HG02763 (cell line): ENCODE results near the gene UHMK1.

Experiments
- ATAC-seq: cut with Tn5 transposase; IDR thresholded peaks from one replicate; pipeline ENCODE4 v1.9.1; 2021; ENCODE audit warnings: mild to moderate bottlenecking, moderate library complexity; ENCODE audit not compliant: unreplicated experiment

The UHMK1 gene

DNA sequence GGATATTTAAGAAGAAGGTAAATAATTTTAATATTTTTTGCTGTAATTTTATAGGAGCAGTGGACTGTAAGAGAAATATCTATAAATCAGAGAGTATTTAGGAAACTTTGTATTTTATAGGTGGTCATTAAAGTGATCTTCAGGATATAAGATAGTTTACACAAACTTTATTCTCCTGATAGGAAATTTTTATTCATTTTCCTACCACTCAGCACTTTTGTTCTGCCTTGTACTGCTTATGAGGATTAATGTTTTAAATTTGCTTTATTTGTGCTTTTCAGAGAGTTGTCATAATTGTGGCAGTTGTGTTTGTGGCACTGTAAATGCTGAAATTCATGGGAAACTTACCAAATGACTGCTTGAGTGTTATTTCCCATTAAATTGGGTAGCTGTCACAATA is 29.7 kb downstream of the UHMK1 start:
- no peak for ATAC-seq

DNA sequence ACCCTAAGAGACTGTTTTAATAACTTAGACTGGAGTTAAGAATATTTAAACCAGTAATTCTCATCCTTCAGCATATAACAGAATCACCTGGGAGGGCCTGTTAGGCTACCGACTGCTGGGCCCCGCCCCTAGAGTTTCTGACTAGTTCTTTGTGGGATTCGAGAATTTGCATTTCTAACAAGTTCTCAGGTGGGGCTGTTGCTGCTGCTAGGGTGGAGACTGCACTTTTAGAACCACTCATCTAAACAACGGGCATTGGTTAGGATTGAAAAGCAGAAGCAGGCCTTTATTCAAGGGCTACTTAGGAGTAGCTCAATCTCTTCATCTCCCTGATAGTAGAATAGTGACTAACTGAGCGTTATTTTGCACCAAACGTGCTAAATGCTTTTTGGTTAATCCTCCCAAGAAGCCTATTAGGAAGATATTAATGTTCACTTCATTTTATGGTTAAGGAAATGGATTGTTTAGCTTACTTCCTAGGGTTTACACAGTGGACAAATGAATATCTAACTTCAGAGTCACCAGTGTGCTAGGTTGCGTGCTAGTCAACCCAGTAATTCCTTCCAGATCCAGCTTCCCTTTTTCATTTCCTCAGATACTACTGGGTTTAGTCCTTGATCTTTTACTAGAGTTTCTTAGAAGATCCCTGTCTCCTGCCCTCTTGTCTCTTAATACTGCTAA is 32.8 kb downstream of the UHMK1 start:
- ATAC-seq: peak; percentile 93

DNA sequence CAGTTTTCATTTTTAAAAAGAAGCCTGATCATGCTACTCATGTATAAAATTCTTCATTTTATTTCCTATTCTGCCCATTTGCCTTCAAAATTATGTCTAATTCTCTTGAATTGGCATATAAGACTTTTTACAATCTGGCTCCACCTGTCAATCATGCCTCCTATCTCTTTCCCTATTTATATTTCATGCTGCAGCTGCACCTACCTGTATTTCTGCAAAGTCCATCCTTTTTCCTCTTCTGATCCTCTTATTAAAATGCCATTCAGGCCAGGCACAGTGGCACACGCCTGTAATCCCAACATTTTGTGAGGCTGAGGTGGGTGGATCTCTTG is 33.3 kb downstream of the UHMK1 start:
- no peak for ATAC-seq

DNA sequence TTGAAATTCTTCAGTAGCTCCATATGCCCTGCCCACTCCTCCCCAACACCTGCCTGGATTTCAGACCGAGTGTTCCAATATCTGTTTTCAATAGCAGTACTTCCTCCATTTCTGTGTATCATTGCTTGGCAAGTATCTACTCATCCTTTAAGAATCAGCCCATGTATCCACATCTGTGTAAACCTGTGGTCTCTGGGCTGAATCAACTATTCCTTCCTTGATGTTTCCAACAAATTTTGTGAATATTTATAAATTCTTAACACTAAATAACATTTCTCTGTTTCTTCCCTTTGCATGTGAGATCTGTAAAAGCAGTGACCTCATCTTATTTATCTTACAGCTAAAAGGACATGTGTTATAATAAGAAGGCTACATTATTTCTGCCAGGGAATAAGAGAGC is 37.9 kb downstream of the UHMK1 start:
- no peak for ATAC-seq

DNA sequence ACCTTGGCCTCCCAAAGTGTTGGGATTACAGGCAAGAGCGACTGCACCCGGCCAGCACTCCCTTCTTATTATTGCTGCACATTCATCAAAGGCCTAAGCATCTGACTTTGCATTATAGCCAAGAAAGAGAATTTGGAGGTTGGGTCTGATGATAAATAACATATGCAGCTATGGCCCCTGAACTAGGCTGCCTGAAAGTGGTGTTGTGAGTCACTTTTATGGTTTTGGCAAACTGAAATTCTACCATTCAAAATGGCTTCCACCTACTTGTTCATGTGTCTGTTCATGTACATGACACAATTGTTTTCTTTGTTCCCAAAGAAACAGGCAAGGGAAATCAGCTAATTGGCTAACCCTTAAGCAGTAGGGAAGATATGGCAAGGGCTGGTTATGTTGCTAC is 38.9 kb downstream of the UHMK1 start:
- ATAC-seq: no peak

DNA sequence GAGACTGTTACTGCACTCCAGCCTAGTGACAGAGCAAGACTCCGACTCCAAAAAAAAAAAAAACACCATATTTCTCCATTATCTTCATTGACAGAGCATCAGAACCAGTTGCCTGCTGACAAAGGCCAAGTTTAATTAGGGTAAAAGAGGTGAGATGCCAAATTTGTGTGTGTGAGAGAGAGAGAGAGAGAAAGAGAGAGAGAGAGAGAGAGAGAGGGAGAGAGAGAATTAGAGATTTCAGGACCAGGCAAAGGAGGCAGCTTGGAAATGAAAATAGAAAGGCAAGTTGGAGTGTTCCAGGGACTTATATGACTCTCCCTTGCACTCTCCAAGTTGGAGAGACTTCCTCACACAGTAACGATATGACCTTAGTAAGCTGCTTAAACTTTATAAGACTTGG is 39.6 kb downstream of the UHMK1 start:
- no peak for ATAC-seq

DNA sequence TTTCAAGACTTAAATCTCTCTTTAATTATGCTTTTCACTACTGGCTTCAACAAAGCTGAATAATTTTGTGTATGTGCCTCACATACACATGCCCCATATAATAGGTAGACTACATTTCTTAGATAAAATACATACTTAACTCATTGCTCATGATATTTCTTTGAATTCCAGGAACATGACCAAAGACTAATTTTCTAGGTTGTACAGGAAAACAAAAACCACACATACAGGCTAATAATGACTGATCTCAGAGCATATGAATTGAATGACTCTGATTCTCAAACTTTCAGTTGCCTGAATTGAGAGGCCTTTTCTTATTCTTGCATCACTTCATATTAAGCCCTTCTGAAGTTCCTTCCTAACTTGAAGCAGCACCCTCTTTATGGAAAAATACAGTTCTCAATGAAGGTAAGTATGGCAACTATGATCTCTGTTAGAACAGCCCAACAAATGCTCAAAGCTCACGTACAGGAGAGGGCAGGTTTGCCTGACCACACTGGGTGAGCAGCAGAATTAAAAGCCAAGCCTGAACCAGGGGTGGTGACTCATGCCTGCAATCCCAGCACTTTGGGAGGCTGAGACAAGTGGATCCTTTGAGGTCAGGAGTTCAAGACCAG is 41.3 kb downstream of the UHMK1 start:
- ATAC-seq: no peak

DNA sequence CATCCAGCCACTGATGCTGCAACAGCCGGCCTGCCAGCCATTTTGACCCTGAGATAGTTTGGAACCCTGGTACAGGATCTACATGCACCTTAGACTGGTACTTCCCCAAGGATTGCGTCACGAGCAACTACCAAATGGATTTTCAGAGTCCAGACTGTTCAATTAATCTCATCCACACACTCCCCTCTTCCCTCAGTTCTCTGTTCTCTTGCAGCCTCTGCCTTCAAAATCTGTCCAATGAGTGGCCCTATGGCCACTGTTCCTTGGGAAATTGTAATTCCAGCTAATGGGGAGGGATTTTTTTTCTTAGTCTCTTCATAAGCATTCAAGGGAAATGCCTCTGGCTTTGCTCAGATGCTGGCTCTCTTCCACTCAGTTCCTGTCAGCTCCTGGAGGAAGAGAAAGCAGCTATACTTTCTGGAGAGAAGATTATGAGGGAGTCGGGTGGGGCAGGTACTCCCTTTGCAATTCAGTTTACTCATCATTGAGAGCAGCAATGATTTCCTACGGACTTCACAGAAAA is 44.1 kb downstream of the UHMK1 start:
- ATAC-seq: no peak

DNA sequence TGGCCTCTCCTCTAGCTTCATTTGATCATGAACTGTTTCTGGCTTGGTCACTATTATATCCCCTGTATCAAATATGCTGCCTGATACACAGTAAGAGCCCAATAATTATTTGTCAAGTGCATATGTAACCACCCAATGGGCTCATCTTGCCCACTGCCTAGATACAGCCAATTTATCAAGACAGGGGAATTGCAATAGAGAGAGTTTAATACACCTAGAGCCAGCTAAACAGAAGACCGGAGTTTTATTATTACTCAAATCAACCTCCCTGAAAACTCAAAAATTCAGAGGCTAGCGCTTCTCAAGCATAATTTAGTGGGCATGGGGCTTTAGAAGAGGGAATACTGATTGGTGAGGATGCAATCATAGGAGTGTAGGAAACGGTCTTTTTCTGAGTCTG is 45.6 kb downstream of the UHMK1 start:
- no peak for ATAC-seq

DNA sequence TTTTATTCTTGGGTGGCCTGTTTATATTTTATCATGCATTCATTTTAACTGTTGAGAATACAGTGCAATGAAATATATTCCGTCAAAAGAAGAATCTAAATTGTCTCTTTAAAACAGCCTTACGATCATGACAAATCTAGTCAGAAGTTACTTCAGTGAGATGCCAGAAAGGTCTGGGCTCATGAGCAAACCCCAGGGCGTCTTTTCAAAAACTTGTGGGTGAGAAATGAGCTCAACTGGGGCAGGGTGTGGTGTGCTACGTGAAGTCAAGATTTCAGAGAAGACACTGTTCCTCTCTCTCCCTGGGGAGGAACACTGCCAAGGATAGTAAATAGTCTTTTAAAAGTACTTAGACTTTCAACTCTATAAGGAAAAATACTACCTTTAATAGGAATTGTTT is 50.6 kb downstream of the UHMK1 start:
- ATAC-seq: no peak

DNA sequence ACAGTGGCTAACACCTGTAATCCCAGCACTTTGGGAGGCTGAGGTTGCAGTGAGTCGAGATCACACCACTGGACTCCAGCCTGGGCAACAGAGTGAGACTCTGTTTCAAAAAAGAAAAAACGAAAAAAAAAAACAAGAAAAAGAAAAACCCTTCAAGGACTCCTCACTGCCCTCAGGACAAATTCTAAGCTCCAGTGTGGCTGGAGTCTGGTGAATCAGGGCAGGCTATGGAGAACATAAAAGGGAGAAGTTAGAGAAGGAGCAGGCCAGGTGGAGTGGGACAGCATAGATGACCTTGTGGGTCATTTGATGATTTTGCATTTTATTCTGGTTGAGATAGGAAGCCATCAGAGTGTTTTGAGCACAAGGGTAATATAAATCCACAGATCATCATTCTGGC is 51.4 kb downstream of the UHMK1 start:
- no peak for ATAC-seq

DNA sequence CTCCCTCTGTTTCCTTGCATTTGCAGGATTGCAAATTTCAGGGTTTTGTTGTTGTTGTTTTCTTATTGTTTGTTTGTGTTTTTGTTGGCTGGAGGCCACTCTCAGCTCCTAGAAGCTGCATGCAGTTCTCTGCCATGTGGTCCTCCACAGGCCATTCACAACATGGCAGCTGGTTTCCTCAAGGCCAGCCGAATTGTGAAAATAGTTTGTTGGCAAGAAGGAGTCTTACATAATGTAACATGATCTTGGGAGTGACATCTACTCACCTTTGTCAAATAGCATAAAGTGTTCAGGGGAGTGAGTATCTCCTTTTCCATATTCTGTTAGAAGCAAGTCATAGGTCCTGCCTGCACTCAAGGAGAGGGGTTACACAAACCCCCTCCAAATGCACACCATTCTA is 53.3 kb downstream of the UHMK1 start:
- ATAC-seq: no peak

DNA sequence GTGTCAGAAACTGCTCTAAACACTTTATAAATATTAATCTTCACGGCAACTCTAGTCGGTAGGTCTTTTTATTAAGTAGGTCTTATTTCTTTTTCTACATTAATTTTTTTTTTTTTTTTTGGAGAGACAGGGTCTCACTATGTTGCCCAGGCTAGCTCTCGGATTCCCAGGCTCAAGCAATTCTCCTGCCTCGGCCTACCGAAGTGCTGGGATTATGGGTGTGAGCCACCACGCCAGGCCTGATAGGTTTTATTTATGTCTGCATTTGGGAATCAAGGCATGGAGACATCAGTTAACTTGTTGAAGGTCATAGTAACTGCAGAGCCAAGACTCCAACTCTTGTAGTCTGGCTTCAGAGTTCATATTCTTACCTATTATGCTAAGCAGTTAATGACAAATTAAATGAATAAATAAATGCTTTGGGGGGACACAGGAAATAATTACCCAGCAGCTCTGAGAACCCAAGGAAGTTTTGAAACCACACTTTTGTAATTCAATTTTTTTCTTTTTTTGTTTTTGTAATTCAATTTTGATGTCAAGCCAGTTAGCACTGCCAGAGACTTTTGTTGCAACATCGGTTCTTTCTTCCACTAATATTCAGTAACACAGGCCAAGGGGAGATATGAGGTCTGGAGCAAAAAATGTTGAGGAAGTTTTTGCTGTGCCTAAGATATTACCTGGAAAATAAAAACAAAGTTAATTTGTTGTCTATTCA is 54.5 kb downstream of the UHMK1 start:
- ATAC-seq: no peak

DNA sequence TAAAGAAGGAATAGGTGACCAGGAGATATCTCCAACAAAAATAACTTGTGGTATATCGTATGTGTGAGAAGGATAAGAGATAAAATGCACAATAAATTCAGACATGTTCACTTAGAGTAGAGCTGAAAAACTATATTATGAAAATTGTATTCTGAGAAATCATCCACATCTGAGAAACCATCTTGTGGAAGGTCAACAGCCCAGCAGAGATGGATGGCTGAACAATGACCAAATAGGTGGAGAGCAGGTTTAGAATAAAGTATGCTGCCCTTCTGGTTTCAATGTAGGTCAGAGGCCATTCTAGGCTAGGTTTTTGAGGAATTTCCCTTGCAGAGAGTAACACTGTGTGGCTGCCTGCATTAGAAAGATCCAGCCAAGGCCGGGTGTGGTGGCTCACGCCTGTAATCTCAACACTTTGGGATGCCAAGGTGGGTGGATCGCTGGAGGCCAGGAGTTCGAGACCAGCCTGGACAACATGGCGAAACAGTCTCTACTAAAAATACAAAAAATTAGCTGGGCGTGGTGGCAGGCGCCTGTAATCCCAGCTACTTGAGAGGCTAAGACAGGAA is 55.1 kb downstream of the UHMK1 start:
- no peak for ATAC-seq

DNA sequence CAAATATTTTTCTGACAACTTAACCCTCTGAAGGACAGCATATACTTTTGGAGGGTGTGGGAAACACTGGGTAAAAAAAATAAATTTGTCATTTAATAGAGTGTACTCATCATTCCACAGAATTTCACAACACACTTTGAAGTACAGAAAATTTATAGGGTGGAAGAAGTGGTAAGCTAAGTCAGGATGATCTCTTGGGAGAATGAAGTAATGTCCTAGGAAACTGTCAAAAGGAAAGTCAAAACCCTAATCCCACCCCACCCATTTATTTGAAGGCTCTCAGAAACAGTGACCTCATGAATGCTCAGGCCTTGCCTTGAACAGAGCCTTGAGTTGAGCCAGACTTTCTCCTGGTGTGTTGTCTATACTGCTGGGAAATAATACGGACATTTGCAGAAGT is 56.6 kb downstream of the UHMK1 start:
- ATAC-seq: no peak

DNA sequence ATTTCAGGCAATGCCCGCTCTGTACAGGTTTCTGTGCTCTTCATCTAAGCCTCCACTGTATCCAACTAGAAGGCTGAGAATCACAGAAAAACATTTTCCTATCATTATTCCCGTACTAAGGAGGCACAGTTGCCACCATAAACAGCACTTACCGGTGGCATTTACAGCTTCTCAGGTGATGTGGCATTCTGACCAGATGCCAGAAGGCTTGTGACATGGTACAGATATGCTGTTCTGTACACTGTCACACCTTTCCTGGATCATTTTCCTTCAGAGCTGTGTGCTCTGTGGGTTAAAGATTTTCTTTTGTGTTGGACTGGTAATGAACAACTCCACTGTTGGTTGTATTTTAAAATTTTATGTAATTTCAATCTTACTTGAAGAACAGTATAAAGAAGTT is 59.9 kb downstream of the UHMK1 start:
- ATAC-seq: no peak

DNA sequence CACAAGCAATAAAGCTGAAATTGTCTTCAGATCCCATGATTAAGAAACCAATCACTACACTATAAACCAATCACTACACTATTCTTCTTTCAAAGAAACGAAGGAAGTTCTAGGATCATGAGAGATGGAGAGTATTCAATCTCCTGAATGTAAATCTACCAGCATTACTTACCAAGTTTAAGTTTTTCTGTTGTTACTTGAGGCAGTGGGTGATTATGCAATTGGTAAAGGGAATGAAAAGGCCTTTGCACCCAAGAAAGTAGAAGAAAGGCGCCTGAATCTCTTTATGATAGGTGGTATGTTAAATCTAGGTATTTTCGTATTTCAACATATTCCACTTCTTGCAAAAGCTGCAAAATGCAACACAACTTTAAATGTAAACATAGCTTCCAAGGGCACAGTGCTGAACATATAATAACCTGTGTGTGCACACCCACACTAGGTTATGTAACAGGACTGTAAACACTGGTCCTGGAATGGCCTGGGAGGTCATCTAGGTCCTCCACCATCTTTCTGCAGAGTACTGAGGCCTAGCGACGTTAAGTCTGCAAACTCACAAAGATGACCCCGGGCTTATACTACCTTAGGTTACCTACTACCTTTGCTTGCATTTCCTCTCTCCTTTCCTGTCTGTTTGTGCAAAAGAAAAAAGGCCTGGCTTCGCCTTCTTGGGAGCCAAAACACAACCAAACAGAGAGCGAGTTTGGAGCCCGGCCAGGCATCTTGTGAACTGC is 62.9 kb downstream of the UHMK1 start:
- no peak for ATAC-seq

DNA sequence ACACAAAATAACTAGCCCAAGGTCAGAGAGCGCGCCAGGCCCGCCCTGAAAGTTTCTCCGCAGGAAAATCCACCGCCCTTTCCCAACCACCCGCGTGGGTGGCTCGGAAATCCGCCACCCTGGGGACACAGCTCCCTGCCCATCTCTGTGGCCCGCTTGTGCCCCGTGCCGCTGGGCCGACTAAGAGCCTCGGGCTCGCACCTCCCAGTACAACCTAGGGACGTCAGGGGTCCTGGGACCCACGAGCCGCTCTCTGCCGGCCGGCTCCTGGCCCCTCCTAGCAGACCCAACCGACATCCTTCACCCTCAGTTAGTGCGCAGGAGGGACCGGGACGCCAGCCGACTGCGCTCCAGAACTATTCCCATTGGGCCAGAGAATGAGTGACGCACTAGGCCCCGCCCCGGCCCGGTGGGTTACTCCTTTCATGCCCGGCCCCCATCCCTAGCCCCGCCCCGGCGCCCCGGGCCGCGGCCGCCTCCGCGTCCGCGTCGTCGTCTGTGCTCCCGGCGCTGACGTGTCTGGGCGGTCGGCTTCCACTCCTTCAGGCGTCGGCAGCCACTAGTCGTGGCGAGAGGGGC is 63.5 kb downstream of the UHMK1 start:
- peak; percentile 95 for ATAC-seq

DNA sequence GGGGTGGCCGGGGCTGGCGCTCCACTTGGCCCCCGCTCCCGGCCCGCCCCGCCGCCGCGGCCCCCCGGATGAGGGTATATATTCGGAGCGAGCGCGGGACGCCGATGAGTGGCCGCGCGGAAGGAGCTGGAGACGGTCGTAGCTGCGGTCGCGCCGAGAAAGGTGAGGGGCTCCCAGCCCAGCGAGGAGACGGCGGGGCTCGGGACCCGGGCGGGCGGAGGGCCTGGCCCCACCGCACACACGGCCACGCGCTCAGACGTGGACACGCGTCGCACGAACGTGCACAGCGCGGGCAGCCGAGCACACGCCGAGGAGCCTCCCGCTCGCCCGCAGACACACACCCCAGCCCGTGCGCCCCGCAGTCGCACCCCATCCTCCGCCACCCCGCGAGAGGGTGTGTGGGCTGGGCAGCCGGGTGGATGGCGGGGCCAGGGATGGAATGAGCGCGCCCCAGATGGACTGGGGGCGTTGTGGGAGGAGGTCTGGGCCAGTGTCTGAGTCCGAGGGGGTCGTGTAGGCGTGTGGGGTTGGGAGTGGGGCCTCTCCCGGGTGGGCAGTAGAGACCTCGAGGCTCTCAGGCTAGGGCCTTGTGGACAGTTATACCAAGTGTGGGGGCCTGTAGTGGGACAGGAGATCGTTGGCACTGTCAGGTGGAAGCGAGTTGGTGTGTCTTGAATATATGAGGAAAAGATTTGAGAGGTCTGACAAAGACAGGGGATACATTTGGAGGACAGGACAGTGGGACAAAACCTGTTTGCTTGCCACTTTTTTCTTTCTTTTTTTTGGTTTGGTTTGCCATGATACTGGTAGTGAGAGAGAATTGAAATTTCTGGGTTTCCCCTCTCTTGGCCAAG is 64.2 kb downstream of the UHMK1 start, which contains the start of gene UAP1:
Gene UAP1, plus strand, starts transcription at position 107 of the 854 bp plus-strand sequence. CDS start 4,347 bp downstream, outside the sequence.
- peak; percentile 26 for ATAC-seq

DNA sequence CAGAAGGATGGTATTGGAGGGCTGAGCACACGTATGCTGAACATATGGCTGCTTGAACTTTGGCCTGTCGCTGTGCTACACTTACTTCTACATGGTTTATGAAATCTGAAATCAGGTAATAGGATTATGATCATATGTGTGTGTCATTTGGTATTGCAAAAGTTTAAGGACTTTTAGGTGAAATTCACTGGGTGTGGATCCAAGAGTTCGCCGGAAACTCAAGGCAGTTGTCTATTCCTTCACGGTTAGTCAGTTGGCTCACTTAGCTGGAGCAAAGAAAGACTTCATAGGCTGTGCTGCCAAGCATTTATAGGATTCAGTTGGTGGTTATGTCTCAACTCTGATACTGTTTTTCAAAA is 64.8 kb downstream of the UHMK1 start:
- no peak for ATAC-seq
